T-helper 17 cell (primary cell): ENCODE data around the gene NMNAT3. TPM values are rescaled to one million over a fixed set of nuclear protein-coding genes. Genes with fewer than 3 reads are reported as not detected.

Source experiments
- ATAC-seq: fragments of 150-1000 bp; cut with Tn5 transposase; 2 replicates; pipeline ENCODE4 v1.10.0; 2021; ENCODE audit warnings: mild to moderate bottlenecking, moderate library complexity
- DNase-seq, 3 donors: peaks; one replicate each; pipeline versions ENCODE4 v3.0.0 to v3.0.0-alpha.2; 2020 to 2021
- H3K9me3 ChIP-seq: one replicate; pipeline ENCODE4 v1.7.0; 2013; ENCODE audit warnings: low read length, mild to moderate bottlenecking; ENCODE audit not compliant: control insufficient read depth, poor library complexity, severe bottlenecking
- H3K27ac Mint-ChIP-seq: one replicate; pipeline ENCODE4 v1.8.0; 2022; ENCODE audit warnings: mild to moderate bottlenecking, moderate library complexity, mixed read lengths
- H3K27me3 Mint-ChIP-seq: one replicate; pipeline ENCODE4 v1.8.0; 2022; ENCODE audit warnings: mixed read lengths
- H3K36me3 Mint-ChIP-seq: one replicate; pipeline ENCODE4 v1.8.0; 2022; ENCODE audit warnings: low read depth, mixed read lengths
- H3K4me1 Mint-ChIP-seq: one replicate; pipeline ENCODE4 v1.8.0; 2022; ENCODE audit warnings: mild to moderate bottlenecking, mixed read lengths
- H3K4me3 Mint-ChIP-seq: one replicate; pipeline ENCODE4 v1.8.0; 2022; ENCODE audit warnings: mild to moderate bottlenecking, moderate library complexity, mixed read lengths
- total RNA-seq, 4 donors: library from RNA in 2 of 4; stranded (reverse) in 2 of 4; gene quantifications; one replicate each; pipeline ENCODE4 v1.2.3 and lab custom pipeline; 2022 to 2026

NMNAT3 gene
- total RNA-seq, 2 donors from 2014 or later, result 1.3 to 1.7 TPM

GRCh38 chr3:139640456-139640855 is 37.3 kb downstream of the NMNAT3 start:
- DNase-seq, result no peak
- H3K9me3 ChIP-seq, result no peaks in the 10 kb centered on the region
- Mint-ChIP-seq H3K27ac (no peak overlapping the region), H3K27me3 (no peaks in the 10 kb centered on the region), H3K4me1 (no peaks in the 10 kb centered on the region), H3K4me3 (no peak overlapping the region), H3K36me3 (peaks cover 3% of the 10 kb centered on the region)
- ATAC-seq, result no peak

GRCh38 chr3:139639662-139640061 is 38.1 kb downstream of the NMNAT3 start:
- DNase-seq, result no peak
- Mint-ChIP-seq H3K4me3 (no peak overlapping the region), H3K36me3 (no peaks in the 10 kb centered on the region), H3K27ac (no peak overlapping the region), H3K4me1 (no peaks in the 10 kb centered on the region), H3K27me3 (no peaks in the 10 kb centered on the region)
- no peak for ATAC-seq
- no peaks in the 10 kb centered on the region for H3K9me3 ChIP-seq

GRCh38 chr3:139638518-139638917 is 39.3 kb downstream of the NMNAT3 start:
- H3K36me3 Mint-ChIP-seq, result peaks cover 4% of the 10 kb centered on the region
- ATAC-seq, result no peak
- DNase-seq, result no peak
- H3K4me1 Mint-ChIP-seq, result no peaks in the 10 kb centered on the region
- H3K9me3 ChIP-seq, result no peaks in the 10 kb centered on the region
- H3K4me3 Mint-ChIP-seq, result no peak overlapping the region
- H3K27me3 Mint-ChIP-seq, result peaks cover 2% of the 10 kb centered on the region
- H3K27ac Mint-ChIP-seq, result no peak overlapping the region

- Mint-ChIP-seq H3K36me3 (peaks cover 6% of the 10 kb centered on the region), H3K4me3 (no peak overlapping the region), H3K27ac (no peak overlapping the region), H3K4me1 (no peaks in the 10 kb centered on the region), H3K27me3 (peaks cover 5% of the 10 kb centered on the region)
- no peaks in the 10 kb centered on the region for H3K9me3 ChIP-seq
- no peak for DNase-seq
- no peak for ATAC-seq
Measured at GRCh38 chr3:139636511-139636910, 41.3 kb downstream of the NMNAT3 start.

- peaks cover 5% of the 10 kb centered on the region for H3K27me3 Mint-ChIP-seq
- H3K36me3 Mint-ChIP-seq, result peaks cover 6% of the 10 kb centered on the region
- no peak overlapping the region for H3K4me3 Mint-ChIP-seq
- no peak for DNase-seq
- H3K4me1 Mint-ChIP-seq, result no peaks in the 10 kb centered on the region
- ATAC-seq, result no peak
- no peak overlapping the region for H3K27ac Mint-ChIP-seq
- no peaks in the 10 kb centered on the region for H3K9me3 ChIP-seq
Measured at GRCh38 chr3:139634111-139634635, 43.6 kb downstream of the NMNAT3 start.

GRCh38 chr3:139633511-139633910 is 44.3 kb downstream of the NMNAT3 start:
- Mint-ChIP-seq H3K4me3 (no peak overlapping the region), H3K27ac (no peak overlapping the region), H3K4me1 (no peaks in the 10 kb centered on the region), H3K27me3 (peaks cover 5% of the 10 kb centered on the region), H3K36me3 (peaks cover 6% of the 10 kb centered on the region)
- no peak for ATAC-seq
- DNase-seq, result no peak
- no peaks in the 10 kb centered on the region for H3K9me3 ChIP-seq

- H3K9me3 ChIP-seq, result no peaks in the 10 kb centered on the region
- Mint-ChIP-seq H3K27me3 (peaks cover 5% of the 10 kb centered on the region), H3K4me3 (no peak overlapping the region), H3K27ac (no peak overlapping the region), H3K36me3 (peaks cover 6% of the 10 kb centered on the region), H3K4me1 (no peaks in the 10 kb centered on the region)
- ATAC-seq (no peak), DNase-seq (no peak)
Measured at GRCh38 chr3:139630542-139630941, 47.2 kb downstream of the NMNAT3 start.

GRCh38 chr3:139629033-139629432 is 48.7 kb downstream of the NMNAT3 start:
- DNase-seq (no peak), ATAC-seq (no peak)
- peaks cover 5% of the 10 kb centered on the region for H3K27me3 Mint-ChIP-seq
- peaks cover 3% of the 10 kb centered on the region for H3K36me3 Mint-ChIP-seq
- no peak overlapping the region for H3K4me3 Mint-ChIP-seq
- no peaks in the 10 kb centered on the region for H3K4me1 Mint-ChIP-seq
- no peaks in the 10 kb centered on the region for H3K9me3 ChIP-seq
- H3K27ac Mint-ChIP-seq, result no peak overlapping the region

- Mint-ChIP-seq H3K4me1 (no peaks in the 10 kb centered on the region), H3K27ac (no peak overlapping the region)
Measured at GRCh38 chr3:139627759-139628158, 50.0 kb downstream of the NMNAT3 start.

GRCh38 chr3:139620438-139620837 is 57.3 kb downstream of the NMNAT3 start:
- ATAC-seq, result no peak
- no peaks in the 10 kb centered on the region for H3K36me3 Mint-ChIP-seq
- no peaks in the 10 kb centered on the region for H3K9me3 ChIP-seq
- no peak overlapping the region for H3K4me3 Mint-ChIP-seq
- DNase-seq, result no peak
- no peak overlapping the region for H3K27ac Mint-ChIP-seq
- no peaks in the 10 kb centered on the region for H3K27me3 Mint-ChIP-seq
- H3K4me1 Mint-ChIP-seq, result no peaks in the 10 kb centered on the region

More at GRCh38 chr3:139627759-139628158, 50.0 kb downstream of the NMNAT3 start:
- no peak for ATAC-seq
- H3K36me3 Mint-ChIP-seq, result no peaks in the 10 kb centered on the region
- no peak overlapping the region for H3K4me3 Mint-ChIP-seq
- no peaks in the 10 kb centered on the region for H3K9me3 ChIP-seq
- no peak for DNase-seq
- no peaks in the 10 kb centered on the region for H3K27me3 Mint-ChIP-seq

GRCh38 chr3:139619484-139619883 is 58.3 kb downstream of the NMNAT3 start:
- Mint-ChIP-seq H3K4me1 (no peaks in the 10 kb centered on the region), H3K27ac (no peak overlapping the region), H3K36me3 (no peaks in the 10 kb centered on the region), H3K27me3 (no peaks in the 10 kb centered on the region), H3K4me3 (no peak overlapping the region)
- no peaks in the 10 kb centered on the region for H3K9me3 ChIP-seq
- ATAC-seq, result no peak
- DNase-seq, result no peak

GRCh38 chr3:139617672-139618268 is 60.0 kb downstream of the NMNAT3 start:
- no peaks in the 10 kb centered on the region for H3K36me3 Mint-ChIP-seq
- no peaks in the 10 kb centered on the region for H3K9me3 ChIP-seq
- no peaks in the 10 kb centered on the region for H3K4me1 Mint-ChIP-seq
- ATAC-seq (no peak), DNase-seq (no peak)
- no peaks in the 10 kb centered on the region for H3K27me3 Mint-ChIP-seq
- H3K4me3 Mint-ChIP-seq, result no peak overlapping the region
- no peak overlapping the region for H3K27ac Mint-ChIP-seq

GRCh38 chr3:139611528-139611927 is 66.2 kb downstream of the NMNAT3 start:
- no peaks in the 10 kb centered on the region for H3K27me3 Mint-ChIP-seq
- ATAC-seq (no peak), DNase-seq (no peak)
- no peak overlapping the region for H3K4me3 Mint-ChIP-seq
- H3K36me3 Mint-ChIP-seq, result no peaks in the 10 kb centered on the region
- H3K27ac Mint-ChIP-seq, result no peak overlapping the region
- H3K9me3 ChIP-seq, result no peaks in the 10 kb centered on the region
- no peaks in the 10 kb centered on the region for H3K4me1 Mint-ChIP-seq

GRCh38 chr3:139610886-139611285 is 66.9 kb downstream of the NMNAT3 start:
- H3K9me3 ChIP-seq, result no peaks in the 10 kb centered on the region
- ATAC-seq (no peak), DNase-seq (no peak)
- Mint-ChIP-seq H3K27me3 (no peaks in the 10 kb centered on the region), H3K4me1 (no peaks in the 10 kb centered on the region), H3K36me3 (no peaks in the 10 kb centered on the region), H3K4me3 (no peak overlapping the region), H3K27ac (no peak overlapping the region)
